ENCODE results near the gene TRPM2.

Gene TRPM2

DNA sequence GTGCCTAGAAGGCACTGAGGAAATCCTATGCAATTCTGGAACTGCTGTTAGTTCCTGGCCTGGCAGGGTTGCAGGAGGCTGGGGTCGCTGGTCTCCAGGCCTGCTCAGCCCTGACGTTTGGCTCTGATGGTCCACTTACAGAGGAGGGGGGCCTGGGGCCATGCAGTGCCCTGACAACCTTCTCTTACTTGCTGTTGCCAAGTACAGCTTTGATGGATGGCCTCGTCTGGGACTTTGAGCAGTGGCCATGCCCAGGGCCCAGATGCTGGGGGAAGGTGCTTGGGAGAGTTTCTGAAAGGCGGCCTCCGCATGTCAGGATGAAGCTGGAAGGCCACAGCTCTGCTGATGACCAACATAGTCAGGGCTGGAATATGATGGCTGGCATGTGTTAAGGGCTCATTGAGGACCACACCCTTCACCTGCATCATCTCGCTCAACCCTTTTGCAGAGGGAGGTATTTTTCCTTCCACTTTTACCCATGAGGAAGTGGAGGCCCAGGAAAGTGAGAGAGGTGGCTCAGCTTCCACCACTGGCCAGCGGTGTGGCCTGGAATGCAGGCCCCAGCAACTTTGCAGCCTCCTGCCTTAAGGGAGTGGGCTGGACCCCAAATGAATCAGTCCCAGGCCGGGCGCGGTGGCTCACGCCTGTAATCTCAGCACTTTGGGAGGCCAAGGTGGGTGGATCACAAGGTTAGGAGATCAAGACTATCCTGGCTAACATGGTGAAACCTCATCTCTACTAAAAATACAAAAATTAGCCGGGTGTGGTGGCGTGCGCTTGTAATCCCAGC is 67.2 kb downstream of the TRPM2 start:
- H3K4me3 ChIP-seq (ENCODE audit: low read depth, low read length): no peak overlapping the region
- TF ChIP-seq, protein P1, sequence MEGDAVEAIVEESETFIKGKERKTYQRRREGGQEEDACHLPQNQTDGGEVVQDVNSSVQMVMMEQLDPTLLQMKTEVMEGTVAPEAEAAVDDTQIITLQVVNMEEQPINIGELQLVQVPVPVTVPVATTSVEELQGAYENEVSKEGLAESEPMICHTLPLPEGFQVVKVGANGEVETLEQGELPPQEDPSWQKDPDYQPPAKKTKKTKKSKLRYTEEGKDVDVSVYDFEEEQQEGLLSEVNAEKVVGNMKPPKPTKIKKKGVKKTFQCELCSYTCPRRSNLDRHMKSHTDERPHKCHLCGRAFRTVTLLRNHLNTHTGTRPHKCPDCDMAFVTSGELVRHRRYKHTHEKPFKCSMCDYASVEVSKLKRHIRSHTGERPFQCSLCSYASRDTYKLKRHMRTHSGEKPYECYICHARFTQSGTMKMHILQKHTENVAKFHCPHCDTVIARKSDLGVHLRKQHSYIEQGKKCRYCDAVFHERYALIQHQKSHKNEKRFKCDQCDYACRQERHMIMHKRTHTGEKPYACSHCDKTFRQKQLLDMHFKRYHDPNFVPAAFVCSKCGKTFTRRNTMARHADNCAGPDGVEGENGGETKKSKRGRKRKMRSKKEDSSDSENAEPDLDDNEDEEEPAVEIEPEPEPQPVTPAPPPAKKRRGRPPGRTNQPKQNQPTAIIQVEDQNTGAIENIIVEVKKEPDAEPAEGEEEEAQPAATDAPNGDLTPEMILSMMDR (IDR thresholded peaks at IDR 0.05; ENCODE audit: insufficient read depth, low read length, missing control alignments): no peak
- CTCF ChIA-PET: no interaction called here

DNA sequence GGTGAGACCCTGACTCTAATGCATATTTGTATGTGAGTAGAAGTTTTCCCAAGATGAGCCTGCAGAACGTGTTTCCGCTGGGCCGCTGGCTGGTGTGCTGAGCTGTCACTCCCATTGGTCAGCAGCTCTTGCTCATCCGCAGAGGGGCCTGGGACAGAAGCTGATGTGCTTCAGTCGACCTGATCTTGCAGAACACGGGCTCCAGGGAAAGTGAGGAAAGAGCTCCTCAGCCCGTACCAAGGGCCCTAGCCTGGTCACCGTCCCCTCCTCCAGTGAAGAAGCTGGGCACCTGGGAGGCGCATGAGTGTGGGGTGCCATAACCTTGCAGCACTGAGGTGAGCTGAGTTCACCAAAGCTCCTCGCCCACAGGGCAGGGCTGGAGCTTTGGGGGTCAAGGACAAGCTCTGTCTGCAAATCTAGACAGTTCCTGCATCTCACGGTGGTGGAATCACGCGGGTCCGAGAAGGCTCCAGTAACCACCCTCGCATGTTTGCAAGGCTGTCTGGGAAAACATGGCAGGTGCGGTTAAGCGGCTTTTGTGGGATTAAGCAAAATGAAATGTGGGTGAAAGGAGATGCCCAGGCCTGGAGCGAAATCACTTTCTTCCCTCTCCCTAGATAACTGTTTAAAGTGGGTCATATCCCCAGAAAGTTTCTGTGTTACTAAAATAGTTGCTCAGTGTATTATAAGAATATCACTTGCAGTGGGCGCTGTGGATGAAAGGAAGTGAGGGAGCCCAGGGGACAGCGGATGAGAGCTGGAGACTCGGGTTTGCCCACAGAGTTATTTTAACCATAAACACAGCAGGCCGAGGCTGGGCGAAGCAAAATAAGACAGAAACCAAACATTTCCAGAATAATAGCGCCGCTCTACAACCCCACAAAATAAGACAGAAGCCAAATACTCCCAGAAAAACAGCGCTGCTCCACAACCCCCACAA is 68.8 kb downstream of the TRPM2 start:
- ChIA-PET POLR2A (no interaction called here), CTCF (no interaction called here)
- TF ChIP-seq, protein P1 (IDR thresholded peaks at IDR 0.05; ENCODE audit: insufficient read depth, low read length, missing control alignments): no peak
- no peak for DNase-seq (ENCODE audit: low read depth, low spot score)
- H3K4me3 ChIP-seq (ENCODE audit: low read depth, low read length): no peak overlapping the region

More for the DNA sequence above, 67.2 kb downstream of the TRPM2 start:
- POLR2A ChIA-PET: no interaction called here
- no peak for DNase-seq (ENCODE audit: low read depth, low spot score)

DNA sequence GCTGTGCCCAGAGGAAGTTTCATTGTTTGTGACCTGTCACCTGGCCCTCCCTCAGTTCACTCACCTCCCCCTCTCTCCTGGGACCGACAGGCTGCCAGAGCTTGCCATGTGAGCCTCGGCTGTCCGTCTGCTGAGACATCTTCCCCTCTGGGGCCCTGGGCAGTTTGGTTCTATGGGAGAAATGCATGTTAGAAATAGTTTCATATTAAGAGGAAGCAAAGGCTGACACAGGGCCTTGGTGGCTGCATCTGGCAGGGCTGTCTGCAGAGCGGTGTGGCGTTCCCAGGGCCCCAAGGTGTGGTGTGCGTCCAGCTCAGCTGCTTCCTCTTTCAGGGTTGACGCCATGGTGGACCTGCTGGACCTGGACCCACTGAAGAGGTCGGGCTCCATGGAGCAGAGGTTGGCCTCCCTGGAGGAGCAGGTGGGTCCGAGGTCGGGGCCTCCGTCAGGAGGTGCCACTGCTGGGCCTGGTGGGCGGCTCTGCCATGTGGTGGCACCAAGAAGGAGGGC is 69.9 kb downstream of the TRPM2 start:
- POLR2A ChIA-PET: no interaction called here
- no peak for DNase-seq (ENCODE audit: low read depth, low spot score)
- TF ChIP-seq, protein P1 (IDR thresholded peaks at IDR 0.05; ENCODE audit: insufficient read depth, low read length, missing control alignments): no peak
- CTCF ChIA-PET: no interaction called here
- no peak overlapping the region for H3K4me3 ChIP-seq (ENCODE audit: low read depth, low read length)

DNA sequence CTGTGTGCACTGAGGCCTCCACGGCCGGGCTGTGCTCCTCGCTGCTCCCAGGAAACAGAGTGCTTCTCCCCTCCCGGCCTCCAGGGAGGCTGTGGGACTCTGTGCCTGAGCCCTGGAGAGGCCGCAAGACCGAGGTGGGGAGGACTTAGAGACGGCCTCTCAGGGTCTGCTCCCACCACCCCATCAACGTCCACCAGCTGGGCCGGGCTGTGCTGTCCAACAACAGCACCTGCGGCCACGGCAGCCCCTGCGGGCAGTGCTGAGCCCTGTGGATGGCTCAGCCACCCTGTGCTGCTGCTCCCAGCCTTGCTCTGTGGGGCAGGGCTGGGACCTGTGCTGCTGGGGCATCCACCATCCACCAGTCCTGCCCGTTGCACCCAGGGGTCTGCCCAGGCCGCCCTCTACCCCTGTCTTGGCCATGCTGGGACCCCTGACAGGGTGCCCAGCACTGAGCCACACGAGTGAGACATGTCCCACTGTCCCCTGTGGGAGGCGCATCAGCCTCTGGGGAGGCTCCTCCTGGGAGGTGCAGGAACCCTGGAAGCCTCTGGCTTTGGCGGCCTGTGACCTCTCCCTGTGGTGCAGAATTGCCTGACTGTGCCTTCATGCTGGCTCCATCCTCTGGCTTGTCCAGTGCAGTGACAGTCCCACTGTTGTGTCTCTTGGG is 70.7 kb downstream of the TRPM2 start:
- DNase-seq (ENCODE audit: low read depth, low spot score): no peak
- CTCF ChIA-PET: no interaction called here
- POLR2A ChIA-PET: no interaction called here
- TF ChIP-seq, protein P1 (IDR thresholded peaks at IDR 0.05; ENCODE audit: insufficient read depth, low read length, missing control alignments): no peak
- H3K4me3 ChIP-seq (ENCODE audit: low read depth, low read length): no peak overlapping the region

- H3K4me3 ChIP-seq (ENCODE audit: low read depth, low read length): no peak overlapping the region
- TF ChIP-seq, protein P1 (IDR thresholded peaks at IDR 0.05; ENCODE audit: insufficient read depth, low read length, missing control alignments): no peak
- DNase-seq (ENCODE audit: low read depth, low spot score): no peak
- CTCF ChIA-PET: no interaction called here
- POLR2A ChIA-PET: no interaction called here
Observed at GRCh38 chr21:44424608-44425306, 71.3 kb downstream of the TRPM2 start.

Data from AG04449 (cell line).